ENCODE results near the gene TMEM250.
A peak's percentile ranks its signal among the peaks of the same experiment; 100 is the strongest.

TMEM250 gene

DNA sequence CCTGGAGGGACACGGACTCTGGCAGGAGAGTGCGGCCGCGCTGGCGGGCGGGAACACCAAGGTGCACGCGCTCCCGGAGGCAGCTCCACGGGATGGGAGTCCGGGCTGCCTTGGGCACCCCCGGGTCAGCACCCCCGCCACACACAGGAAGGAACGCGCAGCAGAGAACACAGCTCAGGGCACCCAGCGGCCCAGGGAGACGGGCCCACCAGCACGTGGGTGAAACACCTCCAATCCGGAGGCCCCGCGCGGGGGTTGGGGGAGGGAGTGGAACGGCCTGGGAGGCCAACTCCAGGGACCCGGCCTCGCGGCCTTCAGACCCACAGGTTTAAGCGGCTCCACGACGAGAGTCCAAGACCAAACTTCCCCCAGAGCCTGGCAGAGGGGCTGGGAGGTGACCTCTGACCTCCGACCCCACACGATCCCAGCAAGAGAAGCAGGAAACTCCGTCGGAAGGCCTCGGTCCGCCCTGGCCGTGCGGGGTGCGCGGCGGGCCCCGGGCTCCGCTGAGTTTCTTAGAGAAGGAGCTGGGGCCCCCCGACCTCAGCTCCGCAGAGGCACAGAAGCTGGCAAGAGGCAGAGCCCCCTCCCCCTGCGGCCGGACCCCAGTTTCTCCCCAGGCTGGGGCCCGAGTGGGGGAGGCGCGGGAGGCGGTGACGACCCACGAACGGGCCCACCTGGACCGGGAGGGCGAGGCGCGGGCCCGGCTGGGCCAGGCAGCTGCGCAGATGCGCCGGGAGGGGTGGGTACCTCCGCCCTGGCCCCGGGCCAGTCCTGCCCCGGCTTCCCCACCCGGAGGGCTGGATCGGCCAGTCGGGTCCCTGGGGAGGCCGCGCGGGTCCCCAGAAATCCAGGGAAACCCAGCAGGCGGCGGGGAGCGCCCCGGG is 24.4 kb downstream of the TMEM250 start:
- DNase-seq = peak in 1 of 2 experiments; percentile 38

DNA sequence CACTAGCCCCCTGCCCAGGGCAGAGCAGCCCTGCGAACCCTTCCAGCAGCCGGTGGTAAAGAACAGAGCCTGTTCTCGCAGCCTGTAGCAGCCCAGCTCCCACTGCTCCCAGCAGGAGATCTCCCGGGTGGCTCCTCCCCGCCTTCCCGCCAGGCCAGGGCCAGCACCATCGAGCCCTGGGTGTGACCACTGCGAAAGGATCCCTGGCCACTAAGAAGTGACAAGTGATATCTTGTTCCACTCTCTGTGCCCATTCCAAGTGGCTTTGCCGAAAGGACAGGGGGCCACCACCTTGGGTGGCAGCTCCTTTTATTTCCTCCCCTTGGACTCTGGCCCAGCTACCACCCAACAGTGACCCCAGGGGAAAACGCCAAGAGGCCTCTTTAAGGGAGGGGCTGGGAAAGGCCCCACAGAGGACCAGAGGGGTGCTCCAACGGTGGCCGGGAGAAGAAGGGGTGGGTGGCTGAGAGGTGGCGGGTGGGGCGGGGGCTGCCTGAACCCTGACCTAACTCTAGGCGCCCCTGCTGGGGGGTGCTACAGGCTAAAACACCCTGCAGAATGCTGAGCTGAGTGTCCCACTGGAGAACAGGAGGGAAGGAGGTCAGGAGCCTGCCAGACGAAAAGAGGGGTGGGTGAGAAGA is 25.2 kb downstream of the TMEM250 start:
- DNase-seq = peak in 1 of 2 experiments; percentile 62

DNA sequence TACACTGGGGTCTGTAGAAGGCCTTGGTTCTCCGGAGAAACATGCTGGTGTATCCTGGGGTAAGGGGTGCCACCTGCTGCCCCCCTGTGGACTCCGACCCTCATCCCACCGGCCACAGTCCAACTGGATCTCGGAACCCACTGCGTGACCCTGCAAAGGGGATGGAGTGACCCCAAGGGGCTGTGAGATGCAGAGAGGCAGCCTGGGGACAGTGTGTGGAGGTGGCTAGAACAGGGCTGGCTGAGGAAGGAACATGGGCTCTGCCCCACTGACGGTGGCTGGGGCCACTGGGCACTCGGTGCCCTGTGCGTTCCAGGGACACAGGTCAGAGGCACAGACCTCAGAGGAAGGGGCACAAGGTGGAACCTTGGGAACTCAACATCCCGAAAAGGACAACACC is 25.9 kb downstream of the TMEM250 start:
- DNase-seq = no peak

DNA sequence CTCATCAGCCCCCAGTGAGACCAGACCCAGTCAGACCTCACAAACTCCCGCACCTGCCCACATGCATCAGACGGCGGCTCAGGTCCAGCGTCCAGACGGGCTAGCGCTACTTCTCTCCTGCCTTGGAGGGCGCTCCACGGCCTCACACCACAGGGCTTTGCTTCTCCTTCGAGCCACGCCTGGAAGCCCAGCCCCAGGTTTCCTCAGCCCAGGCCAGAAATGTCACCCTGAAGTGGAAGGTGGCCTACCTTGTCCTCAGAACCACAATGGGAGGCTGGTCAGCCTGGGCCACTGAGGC is 26.4 kb downstream of the TMEM250 start:
- no peak for DNase-seq

DNA sequence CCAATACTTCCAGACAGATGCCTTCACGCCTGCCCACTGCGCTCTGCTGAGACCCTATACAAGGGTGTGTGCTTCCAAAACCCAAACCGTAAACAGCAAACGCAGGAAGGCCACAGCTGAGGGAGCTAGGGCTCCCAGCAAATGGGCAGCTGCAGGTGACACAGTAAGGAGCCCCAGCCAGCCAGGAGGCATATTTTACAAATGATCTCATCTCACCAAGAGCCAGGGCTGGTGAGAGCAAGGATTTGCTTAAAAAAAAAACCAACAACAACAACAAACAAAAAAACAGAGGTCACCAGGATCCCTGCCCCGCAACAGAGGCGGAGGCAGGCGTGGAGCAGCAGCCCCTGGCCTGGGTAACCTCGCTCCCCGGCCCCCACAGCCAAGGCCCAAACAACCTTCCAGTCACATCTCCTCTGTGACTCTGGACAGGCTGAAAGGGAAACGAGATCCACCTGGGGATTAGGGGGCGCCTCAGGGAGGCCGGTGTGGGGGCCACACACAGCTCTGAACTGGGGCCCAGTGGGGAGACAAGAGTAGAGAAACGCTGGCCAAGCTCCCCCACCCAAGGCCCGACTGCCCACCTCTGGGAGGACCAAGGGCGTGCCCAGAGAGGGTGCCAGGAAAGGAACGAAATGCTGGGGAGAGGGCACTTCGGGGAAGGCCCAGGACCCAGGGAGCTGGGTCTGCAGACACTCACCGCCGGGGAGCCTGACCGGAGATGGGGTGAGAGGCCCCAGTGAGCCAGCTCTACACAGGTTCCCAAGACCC is 26.9 kb downstream of the TMEM250 start:
- no peak for DNase-seq

DNA sequence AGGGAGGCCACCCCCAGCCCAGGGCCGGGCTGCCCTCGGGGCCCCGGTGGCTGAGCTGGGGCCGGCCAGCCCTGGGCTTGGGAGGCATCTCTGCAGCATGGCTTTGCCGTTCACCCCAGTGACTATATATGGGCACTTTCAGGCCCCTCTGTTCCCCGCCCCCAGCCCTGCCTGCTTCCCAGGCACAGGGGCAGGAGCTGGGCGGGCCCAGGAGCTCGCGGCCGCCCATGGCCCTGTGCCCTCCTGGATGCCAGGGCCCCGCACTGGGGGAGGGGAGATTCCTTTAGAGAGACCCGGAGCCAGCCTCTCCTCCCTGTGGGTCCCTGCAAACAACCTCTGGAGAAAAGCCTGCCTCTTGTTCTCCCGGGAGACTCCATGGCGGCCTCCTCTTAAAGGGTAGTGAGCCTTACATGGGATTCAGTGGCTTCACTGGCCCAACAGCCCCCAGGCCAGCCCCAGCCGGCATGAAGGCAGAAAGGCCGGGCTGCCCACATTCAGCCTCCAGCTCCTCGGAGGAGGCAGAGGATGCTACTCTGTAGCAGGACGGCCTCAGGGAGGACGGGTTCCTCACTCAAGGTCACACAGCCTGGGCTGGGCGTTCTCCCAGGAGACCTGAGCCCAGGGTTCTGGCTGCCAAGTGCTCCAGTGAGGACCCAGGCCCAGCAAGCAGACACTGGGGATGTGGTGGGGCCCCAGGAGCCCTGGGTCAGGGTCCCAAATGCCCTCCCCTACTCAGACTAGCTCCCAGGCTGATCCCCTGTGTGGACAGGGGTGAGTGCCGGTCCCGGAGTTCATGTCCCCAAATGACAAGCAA is 27.7 kb downstream of the TMEM250 start:
- DNase-seq = no peak

DNA sequence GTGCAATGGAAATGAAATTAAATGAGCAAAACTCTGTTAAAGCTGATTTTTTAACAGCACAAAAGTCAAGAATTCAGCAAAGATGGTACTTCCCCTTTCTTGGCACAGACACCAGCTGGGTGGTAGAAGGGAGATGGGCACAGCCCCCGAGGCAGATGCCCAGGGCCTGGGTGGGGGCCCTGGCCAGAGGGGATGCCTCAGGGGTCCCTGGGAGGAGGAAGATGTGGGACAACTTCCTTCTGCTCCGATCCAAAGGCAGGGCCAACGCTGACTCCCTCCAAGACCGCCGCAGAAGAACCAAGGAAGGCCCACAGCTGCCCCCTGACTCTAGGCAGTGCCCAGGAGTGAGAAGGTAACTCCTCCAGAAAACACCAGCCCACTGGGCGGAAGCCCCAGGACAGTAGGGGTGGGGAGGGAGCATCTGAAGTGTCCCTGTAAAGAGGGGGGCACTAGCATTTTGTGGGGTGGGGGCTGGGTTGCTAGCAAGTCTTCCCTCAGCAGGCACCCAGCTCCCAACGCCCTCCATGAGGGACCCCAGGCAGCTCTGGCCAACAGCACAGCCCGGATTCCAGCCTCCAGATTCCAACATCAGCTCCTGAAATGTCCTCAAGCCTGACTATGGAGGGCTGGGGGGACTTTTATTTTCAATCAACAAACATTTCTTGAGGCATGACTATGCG is 28.5 kb downstream of the TMEM250 start:
- DNase-seq = no peak

DNA sequence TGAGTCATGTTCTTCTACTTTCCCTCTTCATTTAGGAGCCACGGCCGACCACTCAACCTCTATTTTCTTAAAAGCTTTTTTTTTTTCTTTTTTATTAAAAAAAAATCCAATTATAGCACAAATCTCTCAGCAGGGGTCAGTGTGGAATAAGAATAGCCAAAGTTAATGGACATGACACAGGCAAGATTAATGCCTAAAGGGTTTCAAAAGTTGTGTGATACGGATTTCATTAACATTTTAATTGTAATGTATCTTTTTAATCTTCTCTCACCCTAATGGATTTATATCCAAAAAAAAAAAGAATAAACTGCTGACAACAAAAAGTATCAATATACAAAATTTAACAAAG is 29.0 kb downstream of the TMEM250 start:
- peak in 1 of 2 experiments; percentile 67 for DNase-seq

DNA sequence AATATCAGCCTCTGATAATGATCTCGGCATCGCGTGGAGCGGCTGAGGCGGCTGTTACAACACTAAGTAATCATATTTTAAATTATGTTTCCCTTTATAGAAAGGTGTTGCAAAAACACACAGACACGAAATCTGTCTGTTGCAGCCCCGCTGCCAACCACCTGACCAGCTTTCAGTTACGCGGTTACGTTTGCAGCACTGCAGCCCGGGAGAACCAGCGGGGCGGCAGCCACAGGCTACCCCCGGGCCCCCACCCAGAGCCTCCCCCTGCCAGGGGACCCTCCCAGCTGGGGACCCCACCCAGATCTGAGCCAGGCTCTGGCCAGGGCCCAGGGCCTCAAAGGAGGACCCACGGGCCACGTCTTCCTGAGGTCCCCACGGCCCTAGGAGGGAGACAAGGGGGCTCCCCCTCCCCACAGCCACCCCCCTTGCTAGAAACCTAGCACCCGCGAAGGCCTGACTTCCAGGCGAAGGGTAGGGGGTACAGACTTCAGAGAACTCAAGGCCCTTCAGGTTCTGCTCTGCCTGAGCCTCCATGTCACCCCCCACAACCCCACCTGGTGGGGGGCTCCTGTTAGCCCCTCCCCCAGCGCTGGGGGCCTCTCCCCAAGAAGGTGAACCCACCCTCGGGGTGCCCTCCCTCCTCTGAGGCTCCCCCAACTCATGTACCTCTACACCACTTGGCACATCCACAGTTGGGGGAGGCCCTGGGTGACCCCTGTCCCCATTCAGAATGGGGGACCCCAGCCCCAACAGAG is 29.6 kb downstream of the TMEM250 start:
- DNase-seq = no peak

DNA sequence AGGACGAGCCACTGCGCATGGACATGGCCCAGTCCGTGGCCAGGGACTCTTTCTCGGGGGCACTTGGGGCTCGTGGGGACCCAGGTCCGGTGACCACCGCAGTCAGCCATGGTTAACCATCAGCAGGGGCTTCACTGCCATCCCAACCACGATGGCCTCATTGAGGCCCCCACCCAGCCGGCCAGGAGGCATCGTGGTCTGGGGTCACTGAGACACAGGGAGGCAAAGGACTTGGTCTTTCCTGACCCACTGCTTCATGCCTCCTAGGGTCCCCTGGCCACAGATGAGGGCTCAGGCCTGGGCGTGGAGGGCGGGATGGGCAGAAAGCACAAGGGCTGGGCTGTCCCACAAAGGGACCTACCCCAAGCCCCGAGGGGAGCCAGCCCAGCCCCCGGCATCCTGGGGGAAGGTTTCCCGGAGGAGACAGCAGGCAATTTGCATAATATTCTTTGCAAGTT is 30.2 kb downstream of the TMEM250 start:
- DNase-seq = no peak

DNA sequence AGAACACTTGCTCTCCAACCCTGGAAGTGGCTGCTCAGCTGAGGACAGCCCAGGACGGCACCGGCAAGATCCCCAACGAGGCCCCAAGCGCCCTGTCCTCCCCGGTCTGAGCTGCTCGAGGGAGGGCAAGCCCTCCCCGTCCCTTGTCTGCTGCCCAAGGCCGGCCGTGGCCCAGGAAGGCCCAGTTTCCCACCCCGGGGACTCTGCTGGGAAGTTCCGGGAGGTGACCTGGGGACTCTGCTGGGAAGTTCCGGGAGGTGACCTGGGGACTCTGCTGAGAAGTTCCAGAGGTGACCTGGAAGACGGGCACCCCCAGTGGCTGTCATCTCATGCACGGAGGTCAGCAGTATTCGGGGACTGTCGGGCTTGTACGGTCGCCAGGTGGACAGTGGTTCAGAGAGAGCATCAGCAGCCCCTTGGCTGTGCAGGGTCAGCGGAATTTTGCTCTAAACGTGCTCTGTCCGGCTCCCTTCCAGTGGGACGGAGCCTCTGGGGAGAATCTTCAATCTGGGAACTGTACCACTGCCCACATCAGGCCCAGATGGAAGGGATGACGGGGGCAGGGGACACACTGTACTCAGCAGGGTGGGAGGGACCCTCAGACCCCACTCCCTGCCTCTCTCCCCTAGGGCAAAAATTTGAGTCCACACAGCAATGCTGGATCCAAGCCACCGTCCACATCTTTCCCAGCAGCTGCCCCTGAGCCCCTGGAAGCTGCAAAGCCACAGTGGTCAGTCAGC is 30.8 kb downstream of the TMEM250 start:
- no peak for DNase-seq

DNA sequence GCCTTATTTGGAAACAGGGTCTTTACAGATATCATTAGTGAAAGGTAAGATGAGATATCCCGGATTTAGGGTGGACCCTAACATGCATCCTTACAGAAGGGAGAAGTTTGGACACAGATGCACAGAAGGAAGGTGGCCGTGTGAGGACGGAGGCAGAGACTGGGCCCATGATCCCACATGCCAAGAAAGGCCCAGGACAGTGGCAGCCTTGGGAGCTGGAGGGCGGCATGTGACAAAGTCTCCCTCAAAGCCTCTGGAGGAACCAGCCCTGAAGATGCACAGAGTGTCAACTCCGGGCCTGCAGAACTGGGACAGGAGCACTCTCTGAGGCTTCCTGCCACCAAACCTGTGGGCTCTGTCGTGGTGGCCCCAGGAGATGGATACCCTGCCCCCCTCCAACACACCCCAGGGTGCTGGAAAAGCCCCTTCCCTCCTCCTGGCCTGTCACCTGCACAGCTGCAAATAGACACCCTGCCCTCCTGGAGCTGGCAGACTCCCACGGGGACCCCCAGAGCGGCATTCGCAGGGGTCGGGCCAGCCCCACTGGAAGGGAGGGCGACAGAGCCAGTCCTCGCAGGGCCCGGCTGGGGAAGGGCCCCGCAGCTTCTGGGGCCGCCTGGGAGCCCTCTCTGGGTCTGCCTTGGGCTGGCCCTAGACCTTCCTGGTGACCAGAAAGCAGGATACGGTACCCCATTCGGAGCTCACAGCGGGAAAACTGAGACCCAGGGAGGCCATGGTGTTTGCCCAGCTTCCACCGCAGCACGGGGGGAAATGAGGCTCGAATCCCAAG is 31.5 kb downstream of the TMEM250 start:
- DNase-seq = no peak

DNA sequence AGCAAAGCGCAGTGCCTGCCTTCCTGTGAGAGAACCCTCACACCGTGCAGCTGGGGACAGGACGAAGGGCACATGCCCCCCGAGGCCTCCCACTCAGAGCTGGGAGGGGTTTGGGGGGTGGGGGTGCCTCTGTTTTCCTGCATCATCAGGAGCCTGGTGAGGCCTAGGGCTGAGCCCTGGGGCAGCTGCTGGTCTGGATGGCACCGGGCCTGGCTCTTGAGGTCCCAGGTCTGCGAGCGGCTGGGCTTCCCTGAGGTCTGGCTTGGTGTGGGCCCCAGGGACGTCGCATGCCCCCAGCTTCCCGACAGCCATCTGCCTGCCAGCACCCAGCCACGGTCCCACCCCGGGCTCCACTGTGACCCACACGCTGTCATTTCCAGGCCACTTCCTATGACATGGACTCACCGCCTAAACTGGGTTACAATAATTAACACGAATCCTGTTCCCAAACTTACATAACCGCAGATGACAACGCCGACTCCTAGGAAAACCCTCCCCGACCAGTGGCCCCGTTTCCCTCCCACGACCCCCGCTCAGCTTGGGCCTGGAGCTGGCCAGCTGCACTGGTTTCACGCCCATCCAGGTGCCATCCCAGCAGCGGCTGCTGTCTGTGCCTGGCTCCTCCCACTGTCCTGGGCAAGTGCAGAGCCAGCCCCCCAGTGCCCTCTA is 32.3 kb downstream of the TMEM250 start:
- no peak for DNase-seq

DNA sequence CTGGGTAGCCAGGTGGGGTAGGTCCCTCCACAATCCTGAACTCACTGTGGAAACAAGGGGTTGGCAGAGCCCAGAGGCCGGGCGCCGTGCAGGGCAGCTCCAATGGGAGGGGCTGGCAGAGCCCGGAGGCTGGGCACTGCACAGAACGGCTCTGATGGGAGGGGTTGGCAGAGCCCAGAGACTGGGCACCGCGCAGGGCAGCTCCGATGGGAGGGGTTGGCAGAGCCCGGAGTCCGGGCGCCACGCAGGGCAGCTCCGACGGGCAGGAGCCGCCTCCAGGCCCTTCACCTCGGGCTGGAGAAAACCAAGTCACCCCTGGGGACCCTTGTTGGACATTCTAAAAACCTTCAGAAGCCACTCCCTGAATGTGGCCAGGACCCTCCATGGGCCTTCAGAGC is 32.9 kb downstream of the TMEM250 start:
- DNase-seq = no peak

DNA sequence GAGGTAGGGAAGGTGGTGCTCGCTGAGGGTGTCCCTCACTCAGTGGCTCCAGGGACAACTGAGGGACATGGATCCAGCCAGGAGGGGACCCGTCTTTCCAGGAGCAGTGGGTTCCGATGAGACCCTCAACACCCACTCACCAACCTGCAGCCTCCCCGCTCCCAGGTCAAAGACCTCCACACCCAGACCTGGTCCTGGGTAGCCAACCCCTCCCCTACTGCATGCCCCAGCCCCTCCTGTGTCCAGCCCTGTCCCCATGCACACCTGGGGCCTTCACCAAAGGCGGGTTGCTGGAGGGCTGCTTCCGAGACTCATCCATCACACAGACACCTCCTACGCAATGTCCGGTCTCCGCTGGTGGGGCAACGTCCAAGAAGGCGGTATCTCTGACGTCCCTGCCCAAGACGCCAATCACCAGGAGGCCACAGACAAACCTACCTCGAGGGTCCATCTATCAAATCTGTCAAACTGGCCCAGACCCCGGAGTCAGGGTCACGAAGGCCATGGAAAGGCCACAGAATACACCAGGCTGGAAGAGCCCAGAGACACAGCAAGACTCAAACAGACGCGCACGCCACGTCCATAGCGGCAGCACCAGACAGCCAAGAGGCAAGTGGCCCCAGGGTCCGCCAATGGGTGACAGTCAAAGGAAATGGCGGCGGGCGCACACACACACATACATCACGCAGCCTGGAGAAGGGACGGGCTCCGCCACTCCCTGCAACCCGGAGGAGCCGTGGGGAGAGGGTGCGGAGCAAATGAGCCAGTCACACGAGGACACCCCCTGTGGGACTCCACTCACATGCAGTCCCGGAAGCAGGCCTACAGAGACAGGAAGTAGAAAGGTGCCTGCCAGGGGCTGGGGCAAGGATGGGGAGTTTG is 34.4 kb downstream of the TMEM250 start:
- no peak for DNase-seq

DNA sequence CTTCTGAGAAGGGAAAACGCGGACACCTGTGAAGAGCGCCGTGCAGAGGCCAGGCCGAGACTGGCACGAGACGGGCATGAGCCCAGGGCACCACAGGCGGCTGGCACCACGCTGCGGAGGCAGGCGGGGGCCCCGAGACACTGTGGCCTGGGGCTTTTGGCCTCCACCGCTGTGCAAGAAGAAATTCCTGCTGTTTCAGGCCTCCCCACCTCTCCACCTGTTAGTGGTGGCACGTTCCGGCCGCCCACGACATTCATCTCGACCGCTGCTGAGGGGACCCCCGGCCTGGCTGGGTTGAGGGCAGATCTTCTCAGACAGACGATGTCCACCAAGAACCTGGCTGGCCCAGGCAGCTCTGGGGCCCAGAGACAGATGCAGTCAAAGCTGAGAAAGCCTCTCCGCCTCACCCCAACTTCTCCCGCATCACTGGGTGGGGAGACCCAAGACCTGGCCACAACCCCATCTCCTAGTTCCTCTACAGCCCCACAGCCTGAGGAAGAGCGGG is 35.1 kb downstream of the TMEM250 start:
- no peak for DNase-seq

DNA sequence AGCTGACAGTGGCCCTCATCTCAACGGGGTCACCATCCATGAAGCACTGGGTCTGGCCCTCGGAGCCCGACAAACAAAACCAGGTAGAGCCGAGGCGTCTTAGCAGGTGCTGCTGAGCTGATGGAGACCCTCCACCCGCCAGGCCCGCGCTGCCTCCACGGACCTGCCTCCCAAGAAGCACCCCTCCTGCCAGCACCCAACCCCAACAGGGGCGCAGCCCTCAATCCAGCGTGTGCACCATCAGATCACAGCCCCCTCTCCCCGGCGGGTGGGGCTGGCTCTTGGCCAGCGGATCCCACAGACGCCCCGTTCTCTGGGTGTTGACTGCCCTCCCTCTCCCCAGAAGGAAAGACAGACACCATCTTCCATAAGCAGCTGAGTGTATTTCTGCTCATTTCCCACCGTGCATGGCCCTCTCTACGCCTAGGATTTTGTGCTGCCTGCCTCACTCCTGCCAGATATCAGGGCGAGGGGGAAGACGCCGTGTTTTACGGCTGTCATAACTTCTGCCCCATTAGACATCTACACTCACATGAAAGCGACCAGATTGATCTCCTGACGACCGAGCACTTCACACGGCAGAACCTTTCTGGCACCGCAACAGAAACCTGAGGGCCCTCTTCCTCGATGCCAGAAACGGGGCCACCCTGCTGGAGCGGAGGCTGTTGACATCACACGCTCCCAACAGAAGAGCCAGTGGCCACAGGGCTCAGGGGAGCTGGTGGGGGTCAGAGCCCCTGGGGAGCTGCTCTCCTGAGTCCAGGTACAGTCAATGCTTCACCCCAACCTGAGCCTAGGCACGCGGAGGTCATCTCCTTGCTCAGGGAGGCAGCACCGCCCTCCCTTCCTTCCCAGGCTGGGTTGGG is 35.9 kb downstream of the TMEM250 start:
- no peak for DNase-seq

All from SW 1271 (cell line).